HG03354 (cell line): ENCODE measurements around the gene WNK2.
"Not testable (repeated sequence)": the region's sequence is repeated elsewhere in the genome, so short reads cannot be mapped to it uniquely, and the experiment has no call there.

Experiments used
- ATAC-seq: cut with Tn5 transposase; IDR thresholded peaks from one replicate; pipeline ENCODE4 v1.9.1; 2021; ENCODE audit warnings: mild to moderate bottlenecking; ENCODE audit not compliant: unreplicated experiment, poor library complexity, severe bottlenecking

Gene WNK2

DNA sequence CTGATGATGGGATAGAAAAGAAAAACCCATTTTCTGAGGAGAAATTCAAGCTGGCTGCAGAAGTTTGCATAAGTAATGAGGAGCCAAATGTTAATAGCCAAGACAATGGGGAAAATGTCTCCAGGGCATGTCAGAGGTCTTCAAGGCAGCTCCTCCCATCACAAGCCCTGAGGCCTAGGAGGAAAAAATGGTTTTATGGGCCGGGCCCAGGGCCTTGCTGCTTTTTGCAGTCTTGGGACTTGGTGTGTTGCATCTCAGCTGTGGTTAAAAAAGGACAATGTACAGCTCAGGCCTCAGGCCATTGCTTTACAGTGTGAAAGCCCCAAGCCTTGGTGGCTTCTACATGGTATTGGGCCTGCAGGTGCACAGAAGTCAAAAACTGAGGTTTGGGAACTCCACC lies 154.3 kb downstream of the WNK2 start:
- ATAC-seq = not testable (repeated sequence)

DNA sequence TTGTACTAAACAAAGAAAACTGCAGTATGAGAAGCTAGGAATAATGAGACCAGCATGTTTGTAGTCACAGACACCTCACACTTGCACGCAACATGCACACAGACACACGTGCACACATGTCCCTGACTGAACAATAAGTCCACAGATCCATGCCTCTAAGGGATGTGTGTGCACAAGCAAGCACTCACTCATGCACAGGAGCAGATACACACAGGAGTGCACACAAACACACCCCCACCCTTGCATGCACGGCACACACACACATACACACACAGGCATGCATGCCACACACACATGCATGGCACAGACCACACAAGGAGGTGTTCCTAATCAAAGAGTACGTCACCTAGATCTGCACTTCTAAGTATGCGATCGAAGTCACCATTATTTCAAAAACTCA lies 156.2 kb downstream of the WNK2 start:
- no peak for ATAC-seq

DNA sequence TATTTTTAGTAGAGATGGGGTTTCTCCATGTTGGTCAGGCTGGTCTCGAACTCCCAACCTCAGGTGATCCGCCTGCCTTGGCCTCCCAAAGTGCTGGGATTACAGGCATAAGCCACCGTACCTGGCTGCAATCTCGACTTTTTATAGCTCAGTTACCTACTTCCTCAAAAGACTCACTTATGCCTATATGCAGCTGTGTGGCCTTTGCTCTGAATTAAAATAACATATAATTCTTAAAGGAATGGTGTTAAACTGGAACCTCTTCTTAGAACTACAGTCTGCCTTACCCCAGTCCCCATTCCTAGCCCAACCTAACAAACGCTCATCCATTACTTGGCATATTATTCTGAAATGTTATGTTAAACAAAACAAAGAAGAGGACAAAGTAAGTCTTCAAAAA lies 157.9 kb downstream of the WNK2 start:
- ATAC-seq = not testable (repeated sequence)

DNA sequence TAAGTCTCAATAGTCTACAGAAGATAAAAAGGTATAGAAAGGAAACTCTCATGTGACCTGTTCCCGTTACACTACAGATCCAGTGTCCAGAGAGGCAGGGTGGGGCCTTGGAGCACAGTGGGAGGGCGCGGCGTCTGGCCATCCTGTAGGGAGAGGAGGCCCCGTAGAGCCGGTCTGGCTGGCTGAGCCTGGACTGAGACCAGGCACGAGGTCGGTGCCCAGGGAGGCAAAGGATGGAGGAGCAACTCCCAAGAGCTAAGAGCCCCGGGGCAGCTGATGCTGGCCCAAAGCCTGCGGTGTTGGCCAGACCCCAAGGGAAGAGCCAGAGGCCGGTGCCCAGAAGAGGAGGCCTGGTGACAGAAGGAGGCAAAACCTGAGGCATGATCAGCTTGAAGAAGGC lies 158.5 kb downstream of the WNK2 start:
- ATAC-seq = not testable (repeated sequence)

DNA sequence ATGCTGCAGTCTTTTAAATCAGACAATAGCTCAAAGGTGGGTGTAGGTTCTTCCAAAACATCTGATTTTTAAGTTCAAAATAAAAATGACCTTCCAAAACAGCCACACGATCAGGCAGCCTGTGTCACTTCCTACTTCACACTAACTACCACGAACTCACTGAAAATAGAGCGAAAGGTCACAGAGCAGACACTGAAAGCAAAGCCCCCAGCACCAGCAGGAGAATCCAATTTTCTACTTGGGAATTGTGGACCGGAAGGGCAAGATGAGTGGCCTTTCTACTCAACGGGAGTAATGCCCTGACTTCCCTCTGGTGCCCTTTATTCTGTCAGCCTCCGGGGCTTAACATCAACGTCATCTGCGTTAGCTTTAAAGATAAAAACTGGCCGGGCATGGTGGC lies 159.7 kb downstream of the WNK2 start:
- no peak for ATAC-seq

DNA sequence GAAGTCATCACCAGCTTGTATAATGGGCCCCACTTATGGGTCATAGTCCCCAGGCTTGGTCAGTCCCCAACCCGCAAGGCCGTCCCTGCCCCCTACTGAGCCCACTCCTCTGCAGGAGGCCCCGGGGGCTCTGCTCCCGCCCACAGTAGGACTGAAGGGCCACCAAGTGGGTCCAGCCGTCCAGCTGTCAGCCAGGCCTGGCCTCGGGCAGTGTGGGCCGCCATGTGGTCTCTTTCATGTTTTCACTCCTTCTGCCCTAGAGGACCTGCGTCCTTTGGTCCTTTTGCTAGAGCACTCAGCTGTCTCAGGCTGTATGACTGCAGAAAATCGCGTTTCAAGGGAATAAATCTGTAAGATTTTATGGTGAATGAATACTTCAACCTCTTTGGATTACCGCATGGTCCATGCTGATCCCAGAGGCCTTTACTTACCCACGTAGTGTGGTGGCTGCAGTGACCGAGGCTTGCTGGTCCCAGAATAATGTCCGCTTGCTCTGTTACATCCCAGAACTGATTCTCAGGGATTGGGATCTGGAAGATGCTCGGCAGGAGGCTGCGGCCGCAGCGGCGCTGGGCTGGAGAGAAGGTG lies 161.8 kb downstream of the WNK2 start:
- no peak for ATAC-seq

DNA sequence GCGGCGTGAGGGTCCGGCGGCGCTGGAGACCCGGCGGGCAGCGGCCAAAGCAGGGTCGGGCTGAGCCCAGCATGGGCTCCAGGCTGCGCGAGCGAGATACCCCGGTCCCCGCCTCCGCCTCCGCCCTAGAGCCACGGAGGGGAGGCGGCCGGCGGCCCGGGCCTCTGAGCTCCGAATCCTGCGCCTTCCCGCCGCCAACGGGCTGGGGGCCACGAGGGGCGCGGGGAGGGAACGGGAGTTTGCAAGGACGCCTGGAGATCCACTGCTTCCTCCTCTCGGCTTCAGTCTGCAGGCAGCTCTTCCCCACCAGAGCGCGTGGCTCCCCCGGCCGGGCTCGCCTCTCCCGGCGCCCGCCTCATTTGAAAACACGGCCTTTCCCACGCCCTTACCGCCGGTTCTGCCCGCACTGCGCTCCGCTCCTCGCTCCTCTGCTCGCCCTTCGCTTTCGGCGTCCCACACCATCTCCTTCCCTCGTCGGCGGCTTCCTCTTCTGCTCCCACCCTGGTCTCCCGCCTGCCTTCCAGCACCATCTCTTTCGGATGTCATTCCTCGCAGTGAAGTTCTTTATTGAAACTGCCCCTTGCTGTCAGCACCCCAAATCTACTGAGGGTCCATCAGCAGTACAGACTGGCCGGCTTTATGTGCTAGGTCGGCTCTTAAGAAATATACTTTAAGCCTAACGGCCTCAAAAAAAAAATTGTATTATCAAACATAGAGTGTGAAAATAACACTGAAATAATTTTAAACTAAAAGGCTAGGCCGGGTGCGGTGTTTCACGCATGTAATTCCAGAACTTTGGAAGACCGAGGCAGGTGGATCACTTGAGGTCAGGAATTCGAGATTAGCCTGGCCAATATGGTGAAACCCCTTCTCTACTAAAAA lies 162.5 kb downstream of the WNK2 start:
- no peak for ATAC-seq

DNA sequence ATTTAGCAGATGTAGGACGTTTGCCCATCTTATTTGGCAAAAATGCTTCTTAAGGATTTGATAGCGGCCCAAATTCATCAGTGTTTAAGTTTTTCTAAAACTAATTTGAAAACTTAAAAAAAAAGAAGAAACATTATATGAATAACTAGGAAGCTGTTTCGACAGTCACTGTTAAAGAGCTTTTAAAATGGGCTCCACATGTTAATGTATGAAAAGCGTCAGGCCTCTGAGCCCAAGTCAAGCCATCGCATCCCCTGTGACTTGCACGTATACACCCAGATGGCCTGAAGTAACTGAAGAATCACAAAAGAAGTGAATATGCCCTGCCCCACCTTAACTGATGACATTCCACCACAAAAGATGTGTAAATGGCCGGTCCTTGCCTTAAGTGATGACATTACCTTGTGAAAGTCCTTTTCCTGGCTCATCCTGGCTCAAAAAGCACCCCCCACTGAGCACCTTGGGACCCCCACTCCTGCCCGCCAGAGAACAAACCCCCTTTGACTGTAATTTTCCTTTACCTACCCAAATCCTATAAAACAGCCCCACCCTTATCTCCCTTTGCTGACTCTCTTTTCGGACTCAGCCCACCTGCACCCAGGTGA lies 163.5 kb downstream of the WNK2 start:
- ATAC-seq = not testable (repeated sequence)

DNA sequence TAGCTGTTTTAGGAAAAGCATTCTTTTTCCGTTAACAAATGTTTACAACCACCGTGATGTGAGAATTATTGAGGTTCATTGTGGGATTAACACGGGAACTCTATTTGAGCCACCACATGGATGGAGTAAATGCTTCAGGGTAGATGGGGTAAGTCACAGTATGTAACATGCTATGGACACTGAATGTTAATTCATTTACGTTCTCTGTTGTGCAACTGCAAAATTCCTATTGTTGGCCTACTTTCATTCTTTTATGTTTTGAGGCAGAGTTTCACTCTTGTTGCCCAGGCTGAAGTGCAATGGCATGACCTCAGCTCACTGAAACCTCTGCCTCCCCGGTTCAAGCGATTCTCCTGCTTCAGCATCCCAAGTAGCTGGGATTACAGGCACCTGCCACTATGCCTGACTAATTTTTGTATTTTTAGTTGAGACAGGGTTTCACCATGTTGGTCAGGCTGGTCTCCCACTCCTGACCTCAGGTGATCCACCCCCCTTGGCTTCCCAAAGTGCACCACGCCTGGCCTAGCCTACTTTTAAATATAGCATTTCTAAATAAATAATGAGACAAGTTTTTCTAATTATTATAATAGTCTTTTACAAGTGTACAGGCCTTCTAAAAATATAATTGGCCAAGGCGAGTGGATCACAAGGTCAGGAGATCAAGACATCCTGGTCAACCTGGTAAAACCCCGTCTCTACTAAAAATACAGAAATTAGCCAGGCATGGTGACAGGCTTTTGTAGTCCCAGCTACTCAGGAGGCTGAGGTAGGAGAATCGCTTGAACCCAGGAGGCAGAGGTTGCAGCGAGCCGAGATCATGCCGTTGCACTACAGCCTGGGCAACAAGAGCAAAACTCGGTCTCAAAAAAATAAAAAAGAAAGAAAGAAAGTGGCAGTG lies 169.7 kb downstream of the WNK2 start:
- not testable (repeated sequence) for ATAC-seq

DNA sequence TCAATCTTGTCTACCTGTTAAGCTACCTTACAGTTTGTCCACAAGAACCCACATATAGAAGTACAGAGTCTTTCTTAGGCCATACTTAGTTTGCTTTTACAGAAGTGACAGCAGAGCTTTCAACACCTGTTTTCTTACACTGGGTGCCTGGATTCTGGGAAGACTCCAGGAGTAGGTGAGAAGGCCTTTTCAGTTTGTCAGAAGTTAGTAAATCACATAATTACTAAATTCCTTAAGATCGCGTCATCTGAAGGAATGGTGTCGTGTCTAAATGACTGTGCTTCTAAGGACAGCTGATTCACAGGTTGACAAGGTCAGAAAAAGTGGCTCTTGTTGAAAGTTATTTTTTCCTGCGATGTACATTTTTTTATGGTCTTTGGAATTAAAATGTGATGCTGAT lies 170.5 kb downstream of the WNK2 start:
- no peak for ATAC-seq

DNA sequence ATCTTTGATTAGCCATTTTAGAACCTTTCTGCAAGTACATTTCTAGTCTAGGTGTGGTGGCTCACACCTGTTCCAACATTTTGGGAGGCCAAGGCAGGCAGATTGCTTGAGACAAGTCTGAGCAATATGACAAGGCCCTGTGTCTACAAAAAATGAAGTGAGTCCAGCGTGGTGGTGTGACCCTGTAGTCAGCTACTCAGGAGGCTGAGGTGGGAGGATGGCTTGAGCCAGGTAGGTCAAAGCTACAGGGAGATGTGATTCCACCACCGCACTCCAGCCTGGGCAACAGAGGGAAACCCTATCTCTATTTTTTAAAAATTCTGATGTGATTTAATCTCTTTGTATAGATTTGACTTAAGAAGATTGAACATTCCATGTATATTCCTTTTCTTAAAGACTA lies 171.9 kb downstream of the WNK2 start:
- no peak for ATAC-seq

DNA sequence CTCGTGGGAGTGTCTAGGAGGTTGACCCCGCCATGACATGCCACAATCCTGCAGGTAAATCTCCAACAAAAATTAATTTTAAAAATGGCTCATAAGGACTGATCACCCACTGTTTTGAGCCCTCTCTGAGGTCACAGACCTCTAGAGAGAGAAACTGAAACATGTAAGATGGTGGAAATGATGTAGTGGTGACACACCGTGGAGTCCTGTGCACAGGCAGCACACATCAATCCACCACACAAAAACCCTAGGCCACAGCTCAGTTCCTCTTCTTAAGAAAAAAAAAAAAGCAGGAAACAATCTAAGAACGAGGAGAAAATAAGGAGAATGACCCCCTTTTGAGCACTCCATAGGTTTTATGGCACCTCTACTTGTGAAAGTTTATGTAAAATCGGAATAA lies 173.7 kb downstream of the WNK2 start:
- ATAC-seq = peak; percentile 56

DNA sequence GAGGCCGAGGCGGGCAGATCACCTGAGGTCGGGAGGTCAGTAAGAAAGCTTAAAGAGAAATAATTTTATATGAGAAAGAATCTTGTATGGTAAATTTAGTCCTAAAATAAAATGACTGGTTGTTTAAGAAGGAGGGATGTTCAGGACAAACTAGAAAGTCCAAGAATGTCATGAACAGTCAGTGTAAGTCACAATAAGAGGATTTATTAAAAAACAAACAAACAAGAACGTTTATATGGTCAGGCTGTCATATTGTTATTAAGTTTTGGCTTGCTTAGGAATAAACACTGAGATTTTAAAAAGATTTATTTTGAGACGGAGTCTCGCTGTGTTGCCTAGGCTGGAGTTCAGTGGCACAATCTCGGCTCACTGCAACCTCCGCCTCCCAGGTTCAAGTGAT lies 176.0 kb downstream of the WNK2 start:
- ATAC-seq = not testable (repeated sequence)

DNA sequence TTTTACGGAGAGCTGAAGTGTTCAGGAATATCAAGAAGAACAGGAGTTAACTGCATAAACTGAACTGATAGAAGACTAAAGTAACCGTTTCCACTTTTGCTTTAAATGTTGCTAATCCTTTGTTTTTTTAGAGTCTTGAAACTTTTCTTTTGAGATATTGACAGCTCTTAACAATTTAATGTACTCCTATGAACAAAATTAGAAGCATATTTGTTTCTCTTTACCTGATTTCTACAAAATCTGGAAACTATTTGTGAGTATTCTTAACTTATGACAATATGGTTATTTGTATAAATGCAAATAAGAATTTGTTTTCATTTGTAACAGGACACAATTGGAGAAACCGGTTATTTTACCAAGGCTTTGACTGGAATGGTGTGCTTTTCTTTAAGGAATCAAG lies 178.1 kb downstream of the WNK2 start:
- no peak for ATAC-seq

DNA sequence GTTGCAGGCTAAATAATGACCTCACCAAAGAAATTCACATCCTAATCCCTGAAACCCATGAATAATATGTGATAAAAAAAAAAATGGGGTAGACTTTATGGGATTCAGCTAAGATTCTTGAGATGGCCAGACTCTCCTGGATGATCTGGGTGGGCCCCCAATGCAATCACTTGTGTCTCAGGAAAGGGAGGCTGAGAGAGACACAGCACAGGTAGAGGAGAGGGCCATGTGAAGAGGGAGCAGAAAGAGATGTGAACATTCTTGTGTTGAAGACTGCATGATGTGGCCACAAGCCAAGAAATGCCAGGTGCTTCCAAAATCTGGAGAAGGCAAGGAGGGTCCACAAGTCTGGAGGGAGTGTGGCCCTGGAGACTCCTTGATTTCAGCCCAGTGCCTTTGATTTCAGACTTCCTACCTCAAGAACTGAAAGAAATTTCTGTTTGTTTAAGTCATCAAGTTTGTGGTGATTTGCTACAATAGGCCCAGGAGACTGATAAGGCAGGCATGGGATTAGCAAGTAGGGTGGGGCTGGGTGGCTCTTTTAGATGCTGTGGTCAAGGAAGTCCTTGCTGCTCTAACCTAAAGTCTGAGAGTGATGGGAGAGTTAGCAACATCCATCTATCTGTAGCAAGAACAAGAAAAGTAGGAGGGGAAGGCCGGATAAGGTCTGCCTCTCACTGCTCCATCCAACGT lies 180.9 kb downstream of the WNK2 start:
- no peak for ATAC-seq

DNA sequence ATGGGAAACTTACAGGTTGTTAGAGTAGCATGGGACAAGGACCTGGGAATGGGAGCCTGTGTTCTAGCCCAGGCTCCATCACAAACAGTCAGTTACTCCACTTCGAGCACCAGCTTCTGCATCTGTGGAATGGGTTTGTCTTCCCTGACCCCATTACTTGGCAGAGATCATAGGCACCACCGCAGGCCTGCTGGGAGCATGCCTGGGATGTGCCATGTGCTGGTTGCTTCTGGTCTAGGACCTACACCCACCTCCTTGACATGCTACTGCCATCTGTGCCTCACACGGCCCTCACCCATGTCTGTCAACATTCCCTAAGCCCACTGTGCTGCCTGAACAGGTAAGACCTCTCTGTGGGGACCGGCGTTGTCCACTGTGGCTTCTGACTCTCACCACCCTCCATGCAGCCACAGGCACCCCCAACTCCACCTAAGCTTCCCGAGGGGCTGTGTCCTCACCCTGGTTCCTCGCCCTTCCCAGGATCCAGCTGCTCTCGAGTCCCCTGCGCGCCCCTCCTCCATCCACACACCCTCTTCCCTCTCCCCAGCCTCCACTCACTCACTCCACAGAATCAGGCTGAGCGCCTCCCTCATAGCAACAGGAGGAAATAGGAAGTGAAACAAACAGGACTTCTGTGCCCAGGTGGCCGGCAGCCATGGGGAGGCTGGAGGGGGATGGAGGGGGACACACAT lies 181.6 kb downstream of the WNK2 start:
- ATAC-seq = no peak

DNA sequence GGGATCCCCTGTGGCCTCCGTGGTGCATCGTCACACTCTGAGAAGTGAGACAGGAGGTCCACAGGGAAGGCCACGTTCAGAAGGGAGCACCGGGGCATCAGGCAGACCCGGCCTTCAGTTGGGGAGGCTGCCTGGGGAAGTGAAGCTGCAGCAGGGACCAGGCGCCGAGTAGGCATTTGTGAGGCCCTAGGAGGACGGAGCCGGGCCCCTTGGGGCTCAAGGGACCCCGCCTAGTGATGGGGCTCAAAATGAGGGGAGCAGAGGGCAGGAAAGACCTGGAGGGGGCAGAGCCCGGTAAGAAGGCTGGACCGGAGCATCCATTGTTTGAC lies 182.1 kb downstream of the WNK2 start:
- ATAC-seq = no peak

DNA sequence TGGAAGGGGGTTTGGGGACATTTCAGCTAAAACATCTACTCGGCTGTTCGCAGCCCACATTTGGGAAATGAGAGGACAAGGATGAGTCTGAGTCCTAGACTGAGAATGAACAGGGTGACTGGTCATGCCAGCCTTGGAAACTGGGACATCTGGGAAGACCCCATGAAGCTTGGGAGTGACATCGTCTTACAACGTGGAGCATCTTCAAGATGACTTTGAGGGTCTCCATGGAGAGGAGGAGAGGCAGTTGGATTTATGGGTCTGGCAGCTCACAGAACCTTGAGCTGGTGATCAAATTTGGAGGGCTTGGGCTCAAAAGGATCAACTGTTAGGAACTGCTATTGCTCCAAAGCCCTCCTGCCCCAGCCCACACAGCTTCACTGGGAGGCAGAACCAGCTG lies 182.5 kb downstream of the WNK2 start:
- not testable (repeated sequence) for ATAC-seq

DNA sequence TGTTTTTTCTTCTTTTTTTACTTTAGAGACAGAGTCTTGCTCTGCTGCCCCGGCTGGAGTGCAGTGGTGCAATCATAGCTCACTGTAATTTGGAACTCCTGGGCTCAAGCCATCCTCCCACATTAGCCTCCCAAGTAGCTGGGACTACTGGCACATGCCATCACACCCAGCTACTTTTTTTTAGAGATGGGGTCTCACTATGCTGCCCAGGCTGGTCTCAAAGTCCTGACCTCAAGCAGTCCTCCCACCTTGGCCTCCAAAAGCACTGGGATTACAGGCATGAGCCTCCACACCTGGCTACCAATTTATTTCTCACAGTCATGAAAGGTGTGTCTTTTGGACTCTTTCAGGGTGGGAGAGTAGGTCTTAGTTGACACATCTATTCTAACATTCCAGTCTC lies 184.5 kb downstream of the WNK2 start:
- ATAC-seq = no peak
